H1 (cell line): ENCODE measurements around the gene PCBD1. TPM values are rescaled to one million over a fixed set of nuclear protein-coding genes. Genes with fewer than 3 reads are reported as not detected.

Source experiments
- CTCF ChIA-PET: fragments of 300-600 bp; sonication (Branson Sonifier 250); formaldehyde crosslinking; loops from one replicate; lab custom pipeline; 2021; ENCODE audit not compliant: partially characterized antibody; lab: Charles Lee
- POLR2A ChIA-PET: fragments of 300-600 bp; sonication (Branson Sonifier 250); formaldehyde crosslinking; loops from one replicate; lab custom pipeline; 2021; ENCODE audit warnings: inconsistent platforms; ENCODE audit not compliant: partially characterized antibody; lab: Charles Lee
- DNase-seq, 2 experiments: peaks; one replicate each; pipeline versions ENCODE4 v3.0.0 to v3.0.0-alpha.2; 2010 to 2022; ENCODE audit warnings: low spot score in 2 of 2, low read depth in 1 of 2, mixed read lengths in 1 of 2
- FAIRE-seq: peaks from 2 replicates; lab custom pipeline; 2011; peaks lifted over from hg19 to GRCh38; lab: Jason Lieb, UNC
- H2AFZ ChIP-seq: 2 replicates; pipeline ENCODE4 v1.8.1; 2012; ENCODE audit warnings: low read length, inconsistent platforms
- H2AK5ac ChIP-seq: 2 replicates; pipeline ENCODE4 v1.6.1; 2013; ENCODE audit warnings: low read depth, low read length
- H2BK120ac ChIP-seq: replicated peaks from 2 replicates; pipeline ENCODE3; 2013; ENCODE audit warnings: low read depth, low read length, inconsistent platforms
- H2BK12ac ChIP-seq: 2 replicates; pipeline ENCODE4 v1.6.1; 2013; ENCODE audit warnings: low read depth, low read length
- H2BK15ac ChIP-seq: 2 replicates; pipeline ENCODE4 v1.6.1; 2013; ENCODE audit warnings: low read length
- H2BK20ac ChIP-seq: 2 replicates; pipeline ENCODE4 v1.6.1; 2013; ENCODE audit warnings: low read length
- H2BK5ac ChIP-seq: 2 replicates; pipeline ENCODE4 v1.6.1; 2013; ENCODE audit warnings: low read depth, low read length
- H3K14ac ChIP-seq: 2 replicates; pipeline ENCODE4 v1.6.1; 2013; ENCODE audit warnings: inconsistent platforms; ENCODE audit not compliant: insufficient read length
- H3K18ac ChIP-seq: 2 replicates; pipeline ENCODE4 v1.6.1; 2013; ENCODE audit warnings: low read length; ENCODE audit errors: extremely low read depth
- H3K23ac ChIP-seq: 2 replicates; pipeline ENCODE4 v1.6.1; 2013; ENCODE audit warnings: inconsistent platforms; ENCODE audit not compliant: insufficient read length
- H3K23me2 ChIP-seq: 2 replicates; pipeline ENCODE4 v1.6.1; 2013; ENCODE audit warnings: low read depth, low read length
- H3K27ac ChIP-seq: 2 replicates; pipeline ENCODE4 v1.6.1; 2011; ENCODE audit warnings: low read depth, low read length, inconsistent platforms
- H3K27me3 ChIP-seq, 4 experiments: replicated peaks in 1 of 4; 1 replicate in 1 of 4; 2 replicates in 3 of 4; pipeline versions ENCODE4 v1.6.1 to v1.8.1; 2011 to 2013; ENCODE audit warnings: low read length in 3 of 4, mild to moderate bottlenecking in 3 of 4, inconsistent platforms in 2 of 4, mixed read lengths in 2 of 4, moderate library complexity in 1 of 4; ENCODE audit not compliant: control insufficient read depth in 3 of 4, insufficient read depth in 3 of 4; ENCODE audit errors: extremely low read depth in 1 of 4
- H3K36me3 ChIP-seq, 4 experiments: 2 replicates each; pipeline versions ENCODE4 v1.6.1 to v1.8.1; 2011 to 2013; ENCODE audit warnings: mild to moderate bottlenecking in 4 of 4, low read length in 3 of 4, moderate library complexity in 2 of 4, control low read depth in 1 of 4, inconsistent platforms in 1 of 4; ENCODE audit not compliant: insufficient read depth in 4 of 4, control insufficient read depth in 2 of 4
- H3K4ac ChIP-seq: replicated peaks from 2 replicates; pipeline ENCODE3; 2013; ENCODE audit warnings: low read length, low read depth, mixed read lengths, inconsistent platforms; ENCODE audit not compliant: insufficient read length
- H3K4me1 ChIP-seq, 4 experiments: replicated peaks in 1 of 4; 1 replicate in 1 of 4; 2 replicates in 3 of 4; pipeline versions ENCODE4 v1.6.1 to v1.8.1; 2011 to 2013; ENCODE audit warnings: low read length in 3 of 4, inconsistent platforms in 2 of 4, mixed read lengths in 1 of 4; ENCODE audit not compliant: insufficient read depth in 4 of 4, control insufficient read depth in 3 of 4
- H3K4me2 ChIP-seq, 2 experiments: 2 replicates each; pipeline versions ENCODE4 v1.6.1 to v1.8.1; 2011 to 2013; ENCODE audit warnings: low read depth in 2 of 2, low read length in 2 of 2, control low read depth in 1 of 2, inconsistent platforms in 1 of 2, mild to moderate bottlenecking in 1 of 2; ENCODE audit not compliant: insufficient read depth in 1 of 2
- H3K4me3 ChIP-seq, 4 experiments: fragments of 200-600, 300-600 bp in 1 of 4; sonication (generic), shearing (Covaris generic), sonication (Bioruptor Twin) in 1 of 4; 2 replicates each; pipeline versions ENCODE4 v1.5.1 to v1.8.1; 2011 to 2016; ENCODE audit warnings: low read length in 4 of 4, low read depth in 3 of 4, control low read depth in 2 of 4, inconsistent platforms in 2 of 4, mild to moderate bottlenecking in 2 of 4, mixed read lengths in 1 of 4, moderate library complexity in 1 of 4; ENCODE audit not compliant: insufficient read depth in 2 of 4; ENCODE audit errors: extremely low read depth in 1 of 4
- H3K56ac ChIP-seq: replicated peaks from 2 replicates; pipeline ENCODE3; 2013; ENCODE audit warnings: low read depth, mild to moderate bottlenecking, mixed read lengths, low read length, inconsistent platforms; ENCODE audit not compliant: insufficient read length
- H3K79me1 ChIP-seq: 2 replicates; pipeline ENCODE4 v1.6.1; 2013; ENCODE audit warnings: low read depth, low read length, control low read depth
- H3K79me2 ChIP-seq, 2 experiments: 2 replicates each; pipeline versions ENCODE4 v1.6.1 to v1.8.1; 2012 to 2013; ENCODE audit warnings: low read length in 2 of 2, mild to moderate bottlenecking in 2 of 2, inconsistent platforms in 1 of 2; ENCODE audit not compliant: insufficient read depth in 2 of 2, control insufficient read depth in 1 of 2
- H3K9ac ChIP-seq, 4 experiments: replicated peaks in 1 of 4; 1 replicate in 1 of 4; 2 replicates in 3 of 4; pipeline versions ENCODE4 v1.6.1 to v1.8.1; 2011 to 2013; ENCODE audit warnings: low read depth in 3 of 4, low read length in 3 of 4, control low read depth in 2 of 4, mild to moderate bottlenecking in 2 of 4, moderate library complexity in 2 of 4, inconsistent platforms in 1 of 4; ENCODE audit errors: extremely low read depth in 1 of 4
- H3K9me3 ChIP-seq, 2 experiments: 2 replicates each; pipeline versions ENCODE4 v1.6.1 to v1.8.1; 2012 to 2013; ENCODE audit warnings: mild to moderate bottlenecking in 2 of 2, moderate library complexity in 2 of 2, control low read depth in 1 of 2, inconsistent platforms in 1 of 2, low read depth in 1 of 2, low read length in 1 of 2, mixed read lengths in 1 of 2; ENCODE audit not compliant: insufficient read depth in 2 of 2
- H4K20me1 ChIP-seq, 2 experiments: replicated peaks in 1 of 2; 2 replicates each; pipeline versions ENCODE3 to v1.8.1; 2011 to 2013; ENCODE audit warnings: inconsistent platforms in 2 of 2, low read length in 2 of 2, mild to moderate bottlenecking in 1 of 2; ENCODE audit not compliant: insufficient read depth in 2 of 2, control insufficient read depth in 1 of 2
- H4K5ac ChIP-seq: 2 replicates; pipeline ENCODE4 v1.6.1; 2013; ENCODE audit warnings: low read length, low read depth, mixed read lengths, inconsistent platforms; ENCODE audit not compliant: insufficient read length
- H4K8ac ChIP-seq: 2 replicates; pipeline ENCODE4 v1.8.0; 2013; ENCODE audit warnings: mild to moderate bottlenecking, moderate library complexity, low read length, inconsistent platforms; ENCODE audit not compliant: insufficient read depth; ENCODE audit errors: extremely low read depth
- H4K91ac ChIP-seq: replicated peaks from 2 replicates; pipeline ENCODE3; 2013; ENCODE audit warnings: low read length, mixed read lengths, inconsistent platforms; ENCODE audit not compliant: insufficient read length
- CHD2 ChIP-seq: IDR thresholded peaks from 2 replicates; pipeline ENCODE4 v1.6.1; 2012; ENCODE audit warnings: low read length, improper control_type of control experiment
- CTBP2 ChIP-seq: IDR thresholded peaks from 2 replicates; pipeline ENCODE4 v1.7.0; 2011; ENCODE audit warnings: borderline replicate concordance, mild to moderate bottlenecking, moderate library complexity, mixed read lengths, low read length; ENCODE audit not compliant: insufficient read depth, insufficient read length
- E2F6 ChIP-seq: IDR thresholded peaks from 2 replicates; pipeline ENCODE4 v1.6.1; 2012; ENCODE audit warnings: inconsistent platforms
- HDAC6 ChIP-seq: IDR thresholded peaks from one replicate; pipeline ENCODE4 v1.7.1; 2012; ENCODE audit warnings: low read depth, mild to moderate bottlenecking, inconsistent platforms, low read length, moderate library complexity
- KDM1A ChIP-seq: fragments of 200-600, 300-600 bp; sonication (generic); IDR thresholded peaks from 2 replicates; pipeline ENCODE4 v1.7.1; 2016; ENCODE audit warnings: mild to moderate bottlenecking, low read length, borderline replicate concordance
- PHF8 ChIP-seq: fragments of 200-600 bp; sonication (generic); conservative IDR thresholded peaks from 2 replicates; pipeline ENCODE4 v1.7.1; 2012; ENCODE audit warnings: low read depth, mild to moderate bottlenecking, inconsistent platforms, low read length, moderate library complexity
- SP2 ChIP-seq: IDR thresholded peaks from 2 replicates; pipeline ENCODE4 v1.6.1; 2012; ENCODE audit warnings: mild to moderate bottlenecking, low read length, inconsistent platforms
- SRF ChIP-seq: IDR thresholded peaks from 2 replicates; pipeline ENCODE4 v1.6.1; 2011; ENCODE audit warnings: mild to moderate bottlenecking, low read depth, low read length, moderate library complexity
- WGBS, 2 experiments: shearing (Covaris generic) in 1 of 2; methylation state at CpG; one replicate each; pipeline versions ENCODE4 v1.1.6 to v1.1.7; 2013 to 2015; ENCODE audit warnings: low lambda C conversion rate in 2 of 2, mixed read lengths in 2 of 2, inconsistent platforms in 1 of 2, low coverage in 1 of 2, missing lambda C conversion rate in 1 of 2; ENCODE audit not compliant: insufficient replicate concordance in 2 of 2, insufficient coverage in 1 of 2, insufficient read length in 1 of 2; ENCODE audit errors: extremely low coverage in 1 of 2, missing lambda C conversion rate in 1 of 2; 5-methylcytosine and 5-hydroxymethylcytosine counted together
- polyA plus RNA-seq, 7 experiments: library from polyadenylated mRNA; depleted of rRNA in 3 of 7; stranded (reverse) in 5 of 7; unstranded in 2 of 7; fragments of >200 nt in 5 of 7; fragments of 200-250 nt in 2 of 7; gene quantifications; 1 replicate in 5 of 7; 2 replicates in 1 of 7; 4 replicates in 1 of 7; pipeline versions ENCODE4 v1.2.1 to v1.2.3, GENCODE V29; 2011 to 2013; ENCODE audit warnings: missing spikeins in 2 of 7, mixed read lengths in 2 of 7
- total RNA-seq: library from RNA; stranded (reverse); fragmentation: NEBNext Ultra II Directional; extraction: Animal tissue kit (Norgen Biotek cat#: 25700); gene quantifications from 2 replicates; pipeline ENCODE4 v1.2.1, GENCODE V29; 2021

PCBD1 gene
- total and polyA plus RNA-seq, 2 of the 8 experiments (the other 6 are each of a cell fraction or from before 2014, with no cell fraction given), result 46.5 to 55.0 TPM

GRCh38 chr10:70874061-70874460 is 14.3 kb downstream of the PCBD1 start:
- Histone ChIP-seq H3K9me3 (no peaks in the 10 kb centered on the region), H2AFZ (no peak overlapping the region), H3K56ac (no peak overlapping the region), H4K8ac (no peak overlapping the region), H3K4ac (no peak overlapping the region), H3K23me2 (no peaks in the 10 kb centered on the region), H2BK20ac (no peak overlapping the region), H3K23ac (no peak overlapping the region), H3K79me1 (no peaks in the 10 kb centered on the region; the same call in 1 of the 2 replicates), H3K4me3 (no peak overlapping the region), H2BK15ac (no peak overlapping the region), H3K9ac (no peak overlapping the region), H3K14ac (no peak overlapping the region), H3K36me3 (peaks cover 8 to 63% (median 38%) of the 10 kb centered on the region in 4 experiments), H4K5ac (no peak overlapping the region), H2BK12ac (no peak overlapping the region), H3K27me3 (no peaks in the 10 kb centered on the region), H3K4me2 (no peak overlapping the region), H2AK5ac (no peak overlapping the region), H4K20me1 (peaks cover 2 to 5% of the 10 kb centered on the region in 2 experiments), H4K91ac (no peak overlapping the region), H3K27ac (no peak overlapping the region), H3K4me1 (peaks cover 0 to 7% (median 2%) of the 10 kb centered on the region in 4 experiments; a peak in 3 of 7 replicates), H3K18ac (no peak overlapping the region), H2BK5ac (no peak overlapping the region), H3K79me2 (no peaks in the 10 kb centered on the region), H2BK120ac (no peak overlapping the region)
- DNase-seq, result no peak
- FAIRE-seq, result no peak
- no peak for TF ChIP-seq PHF8
- TF ChIP-seq E2F6, result no peak
- TF ChIP-seq KDM1A, result no peak
- TF ChIP-seq CHD2, result no peak
- no peak for TF ChIP-seq SP2
- no peak for TF ChIP-seq HDAC6
- TF ChIP-seq SRF, result no peak
- no peak for TF ChIP-seq CTBP2
- ChIA-PET CTCF (no interaction called here), POLR2A (interaction anchor here (1.6 to 2.2 kb wide), 2 partner anchors 10 to 13 kb away, joined by 4 to 6 read pairs; no protein-coding TSS in a partner anchor)
- WGBS, 2 experiments, result 82% methylated on average over 7 of the region's 7 CpGs; no CpG with 5 or more reads in 1 of the 2 experiments
